ENCODE data around the gene CLRN3. TPM values are rescaled to one million over a fixed set of nuclear protein-coding genes. Genes with fewer than 3 reads are reported as not detected.

Gene CLRN3
- total RNA-seq, 4 donors from 2014 or later = 0.27 TPM; not detected in 3

DNA sequence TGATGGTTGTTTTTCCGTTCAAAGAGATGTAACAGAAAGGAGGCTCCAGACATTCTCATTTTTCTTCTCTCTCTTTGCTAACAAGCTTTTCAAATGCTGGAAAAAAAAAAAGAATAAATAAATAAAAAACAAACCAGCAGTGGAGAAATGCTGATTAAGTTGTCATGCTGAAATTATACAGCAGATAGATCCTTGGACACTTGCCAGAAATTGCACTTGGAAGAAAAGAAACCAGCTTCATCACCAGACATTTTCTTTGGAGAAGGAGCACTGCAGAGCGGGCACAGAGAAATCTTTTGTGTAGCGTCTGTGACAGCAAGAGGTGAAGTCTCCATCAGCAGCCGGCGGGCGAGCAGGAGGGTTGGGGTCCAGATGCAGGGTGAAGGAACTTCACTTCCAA lies 55.8 kb downstream of the CLRN3 start:
- Histone ChIP-seq H3K4me3 (no peak overlapping the region), H3K4me1 (no peaks in the 10 kb centered on the region), H3K27ac (no peak overlapping the region), H3K27me3 (no peaks in the 10 kb centered on the region), H3K9me3 (no peaks in the 10 kb centered on the region), H3K36me3 (no peaks in the 10 kb centered on the region)
- ATAC-seq = no peak
- intact Hi-C loops (cut with DNase I; ENCODE audit: low total_unique reads) (no loop called here), in situ Hi-C loops (cut with MboI; ENCODE audit: low sequenced_read_pairs in 4 of 4) (no loop called here)
- TF ChIP-seq, protein P1, sequence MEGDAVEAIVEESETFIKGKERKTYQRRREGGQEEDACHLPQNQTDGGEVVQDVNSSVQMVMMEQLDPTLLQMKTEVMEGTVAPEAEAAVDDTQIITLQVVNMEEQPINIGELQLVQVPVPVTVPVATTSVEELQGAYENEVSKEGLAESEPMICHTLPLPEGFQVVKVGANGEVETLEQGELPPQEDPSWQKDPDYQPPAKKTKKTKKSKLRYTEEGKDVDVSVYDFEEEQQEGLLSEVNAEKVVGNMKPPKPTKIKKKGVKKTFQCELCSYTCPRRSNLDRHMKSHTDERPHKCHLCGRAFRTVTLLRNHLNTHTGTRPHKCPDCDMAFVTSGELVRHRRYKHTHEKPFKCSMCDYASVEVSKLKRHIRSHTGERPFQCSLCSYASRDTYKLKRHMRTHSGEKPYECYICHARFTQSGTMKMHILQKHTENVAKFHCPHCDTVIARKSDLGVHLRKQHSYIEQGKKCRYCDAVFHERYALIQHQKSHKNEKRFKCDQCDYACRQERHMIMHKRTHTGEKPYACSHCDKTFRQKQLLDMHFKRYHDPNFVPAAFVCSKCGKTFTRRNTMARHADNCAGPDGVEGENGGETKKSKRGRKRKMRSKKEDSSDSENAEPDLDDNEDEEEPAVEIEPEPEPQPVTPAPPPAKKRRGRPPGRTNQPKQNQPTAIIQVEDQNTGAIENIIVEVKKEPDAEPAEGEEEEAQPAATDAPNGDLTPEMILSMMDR (IDR thresholded peaks at IDR 0.05 in 4 of 5, conservative IDR thresholded peaks at IDR 0.05 in 1 of 5) = no peak
- TF ChIP-seq POLR2A (IDR thresholded peaks at IDR 0.05) = no peak
- DNase-seq = no peak

DNA sequence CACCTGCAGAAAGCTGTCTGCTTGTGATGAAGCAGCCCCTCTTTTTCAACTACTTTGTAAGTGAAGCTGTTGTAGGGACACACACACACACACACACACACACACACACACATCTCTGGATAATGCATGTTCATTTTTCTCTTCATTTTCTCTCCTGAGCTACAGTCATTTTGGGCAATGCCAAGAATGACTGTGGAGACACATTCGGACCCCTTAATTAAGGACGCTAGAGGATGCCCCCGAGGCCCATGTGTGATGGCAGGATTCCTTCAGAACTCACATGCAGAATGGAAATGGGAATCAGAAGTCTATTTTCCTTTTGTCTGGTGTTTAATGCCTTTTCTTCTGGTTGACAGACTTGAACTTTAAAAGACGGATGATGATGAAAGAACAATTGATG lies 56.6 kb downstream of the CLRN3 start:
- DNase-seq (no peak), ATAC-seq (no peak)
- H3K27ac ChIP-seq = no peak overlapping the region
- intact Hi-C loops (cut with DNase I; ENCODE audit: low total_unique reads) = no loop called here
- TF ChIP-seq, protein P1 (IDR thresholded peaks at IDR 0.05 in 4 of 5, conservative IDR thresholded peaks at IDR 0.05 in 1 of 5) = no peak
- TF ChIP-seq POLR2A (IDR thresholded peaks at IDR 0.05) = no peak
- no peaks in the 10 kb centered on the region for H3K27me3 ChIP-seq
- no peak overlapping the region for H3K4me3 ChIP-seq
- no peaks in the 10 kb centered on the region for H3K4me1 ChIP-seq
- H3K9me3 ChIP-seq = no peaks in the 10 kb centered on the region
- in situ Hi-C loops (cut with MboI; ENCODE audit: low sequenced_read_pairs in 4 of 4) = no loop called here
- H3K36me3 ChIP-seq = no peaks in the 10 kb centered on the region

DNA sequence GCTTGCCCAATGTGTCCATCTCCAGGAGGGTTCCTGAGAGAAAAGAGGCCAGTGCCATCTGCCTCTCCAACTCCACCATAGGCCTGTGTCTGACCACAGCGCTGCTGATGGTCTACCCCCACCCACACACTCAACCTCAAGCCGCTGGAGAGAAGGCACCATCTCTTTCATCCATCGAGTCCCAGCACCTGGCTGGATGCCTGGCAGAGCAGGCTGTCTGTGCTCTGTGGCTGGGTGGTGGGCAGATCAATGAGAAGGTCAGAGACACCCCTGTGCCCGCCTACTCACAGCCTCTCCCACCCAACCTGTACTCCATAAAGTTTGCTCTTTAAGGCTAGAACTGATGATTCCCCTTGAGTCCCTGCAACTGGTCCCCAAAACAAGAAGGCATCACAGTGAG lies 58.0 kb downstream of the CLRN3 start:
- Histone ChIP-seq H3K27ac (no peak overlapping the region), H3K9me3 (no peaks in the 10 kb centered on the region), H3K27me3 (no peaks in the 10 kb centered on the region), H3K36me3 (no peaks in the 10 kb centered on the region), H3K4me3 (no peak overlapping the region), H3K4me1 (no peaks in the 10 kb centered on the region)
- intact Hi-C loops (cut with DNase I; ENCODE audit: low total_unique reads) (no loop called here), in situ Hi-C loops (cut with MboI; ENCODE audit: low sequenced_read_pairs in 4 of 4) (no loop called here)
- TF ChIP-seq, protein P1 (IDR thresholded peaks at IDR 0.05 in 4 of 5, conservative IDR thresholded peaks at IDR 0.05 in 1 of 5) = no peak
- no peak for TF ChIP-seq POLR2A (IDR thresholded peaks at IDR 0.05)
- ATAC-seq (no peak), DNase-seq (no peak)

DNA sequence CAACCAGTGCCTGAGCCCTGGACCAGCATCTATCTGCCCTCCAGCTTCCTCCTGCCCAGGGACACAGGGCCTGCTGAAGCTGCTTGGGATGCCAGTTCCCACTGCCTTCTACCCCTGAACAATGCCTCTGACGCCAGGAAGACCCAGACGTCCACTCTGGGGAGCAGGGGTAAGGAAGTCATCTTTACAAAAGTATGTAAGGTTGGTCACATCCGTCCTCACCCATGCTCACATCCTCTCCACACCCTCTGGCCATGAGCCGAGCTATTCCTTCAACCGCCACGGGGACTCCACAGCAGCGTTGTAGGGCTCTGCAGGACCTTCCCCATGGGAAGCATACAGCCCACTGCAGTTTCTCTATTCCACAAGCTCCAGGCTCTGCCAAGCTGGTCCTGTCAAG lies 58.5 kb downstream of the CLRN3 start:
- Histone ChIP-seq H3K27me3 (no peaks in the 10 kb centered on the region), H3K4me3 (no peak overlapping the region), H3K36me3 (no peaks in the 10 kb centered on the region), H3K4me1 (no peaks in the 10 kb centered on the region), H3K27ac (no peak overlapping the region), H3K9me3 (no peaks in the 10 kb centered on the region)
- in situ Hi-C loops (cut with MboI; ENCODE audit: low sequenced_read_pairs in 4 of 4) (no loop called here), intact Hi-C loops (cut with DNase I; ENCODE audit: low total_unique reads) (no loop called here)
- ATAC-seq = peak; percentile 30 to 51
- TF ChIP-seq POLR2A (IDR thresholded peaks at IDR 0.05) = no peak
- TF ChIP-seq, protein P1 (IDR thresholded peaks at IDR 0.05 in 4 of 5, conservative IDR thresholded peaks at IDR 0.05 in 1 of 5) = no peak
- no peak for DNase-seq

DNA sequence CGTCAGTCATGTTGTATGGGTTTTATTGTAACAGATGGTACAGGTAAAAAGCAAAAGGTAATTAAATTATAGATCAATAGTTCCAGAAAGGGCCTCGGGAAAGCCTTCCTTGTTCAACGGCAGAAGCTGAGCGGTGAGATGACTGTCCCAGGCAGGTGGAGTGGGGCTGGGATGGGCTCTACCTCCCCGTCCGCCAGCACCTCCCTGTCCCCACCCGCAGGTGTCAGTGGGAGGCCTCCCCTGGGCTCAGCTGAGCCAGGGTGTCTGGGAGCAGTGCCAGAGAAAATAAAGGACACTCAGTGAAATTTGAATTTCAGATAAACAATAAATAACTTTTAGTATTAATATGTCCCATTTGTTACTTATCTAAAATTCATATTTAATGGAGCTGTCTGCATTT lies 58.9 kb downstream of the CLRN3 start:
- Histone ChIP-seq H3K27me3 (no peaks in the 10 kb centered on the region), H3K4me3 (no peak overlapping the region), H3K27ac (peak overlapping the region in 1 of 4 donors; percentile 41), H3K4me1 (no peaks in the 10 kb centered on the region), H3K36me3 (no peaks in the 10 kb centered on the region), H3K9me3 (no peaks in the 10 kb centered on the region)
- intact Hi-C loops (cut with DNase I; ENCODE audit: low total_unique reads) = no loop called here
- TF ChIP-seq, protein P1 (IDR thresholded peaks at IDR 0.05 in 4 of 5, conservative IDR thresholded peaks at IDR 0.05 in 1 of 5) = no peak
- DNase-seq (no peak), ATAC-seq (no peak)
- in situ Hi-C loops (cut with MboI; ENCODE audit: low sequenced_read_pairs in 4 of 4) = no loop called here

Measured in gastrocnemius medialis (tissue), 4 donors.